ENCODE data around the gene GAGE13. TPM values are rescaled to one million over a fixed set of nuclear protein-coding genes. Genes with fewer than 3 reads are reported as not detected.
"Not testable (repeated sequence)": the region's sequence is repeated elsewhere in the genome, so short reads cannot be mapped to it uniquely, and the experiment has no call there.

GAGE13 gene, protein sequence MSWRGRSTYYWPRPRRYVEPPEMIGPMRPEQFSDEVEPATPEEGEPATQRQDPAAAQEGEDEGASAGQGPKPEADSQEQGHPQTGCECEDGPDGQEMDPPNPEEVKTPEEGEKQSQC
- total RNA-seq (not detected), polyA plus RNA-seq (not detected)

DNA sequence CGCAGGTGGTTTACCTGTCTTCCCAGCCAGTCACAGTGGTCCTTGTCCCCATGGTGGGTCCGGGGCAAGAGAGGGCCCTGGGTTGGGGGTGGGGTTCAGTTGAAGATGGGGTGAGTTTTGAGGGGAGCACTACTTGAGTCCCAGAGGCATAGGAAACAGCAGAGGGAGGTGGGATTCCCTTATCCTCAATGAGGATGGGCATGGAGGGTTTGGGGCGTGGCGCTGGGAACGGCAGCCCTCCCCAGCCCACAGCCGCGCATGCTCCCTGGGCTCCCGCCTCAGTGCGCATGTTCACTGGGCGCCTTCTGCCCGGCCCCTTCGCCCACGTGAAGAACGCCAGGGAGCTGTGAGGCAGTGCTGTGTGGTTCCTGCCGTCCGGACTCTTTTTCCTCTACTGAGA lies at the start of gene GAGE13:
Gene GAGE13 (plus strand): TSS at position 301 of the 400 bp plus-strand sequence. CDS start 1,156 bp downstream, outside the sequence.
- not testable (repeated sequence) for H3K4me3 ChIP-seq (ENCODE audit: low read depth in 1 of 3, low read length in 3 of 3)

DNA sequence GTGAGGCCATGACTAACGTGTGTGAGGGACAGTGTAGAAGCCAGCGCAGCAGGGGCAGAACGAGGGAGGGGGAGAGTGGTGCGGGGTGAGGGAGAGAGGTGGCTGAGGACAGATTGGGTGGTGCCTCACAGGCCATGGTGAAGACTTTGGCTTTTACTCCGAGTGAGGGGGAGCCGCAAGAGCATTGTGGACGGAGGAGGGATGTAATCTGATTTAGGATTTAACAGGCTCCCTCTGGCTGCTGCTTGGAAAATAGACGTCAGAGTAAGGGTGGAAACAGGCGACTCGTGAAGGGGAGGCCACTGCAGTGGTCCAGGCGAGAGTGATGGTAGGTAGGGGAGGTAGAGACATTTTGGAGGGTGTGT lies 48.8 kb upstream of the GAGE13 start:
- 72% methylated on average over 11 of the region's 11 CpGs for WGBS
- no peak overlapping the region for H3K27ac ChIP-seq (ENCODE audit: low read depth in 1 of 2, low read length in 2 of 2)

More for the DNA sequence above, at the start of gene GAGE13:
- WGBS, result no CpG with 5 or more reads among the region's 16 CpGs
- H3K27me3 ChIP-seq (ENCODE audit: control insufficient read depth in 4 of 4, insufficient read depth in 4 of 4, low read length in 3 of 4); H3K4me1 ChIP-seq (ENCODE audit: control insufficient read depth in 4 of 4, insufficient read depth in 4 of 4, low read length in 3 of 4); H3K9me3 ChIP-seq (ENCODE audit: control insufficient read depth in 4 of 4, low read length in 3 of 4); H3K36me3 ChIP-seq (ENCODE audit: control insufficient read depth in 4 of 4, insufficient read depth in 3 of 4, low read depth in 1 of 4, low read length in 3 of 4); H3K9ac ChIP-seq (ENCODE audit: low read depth in 1 of 2, low read length in 2 of 2); DNase-seq (ENCODE audit: low spot score); H3K27ac ChIP-seq (ENCODE audit: low read depth in 1 of 2, low read length in 2 of 2): not testable (repeated sequence)

DNA sequence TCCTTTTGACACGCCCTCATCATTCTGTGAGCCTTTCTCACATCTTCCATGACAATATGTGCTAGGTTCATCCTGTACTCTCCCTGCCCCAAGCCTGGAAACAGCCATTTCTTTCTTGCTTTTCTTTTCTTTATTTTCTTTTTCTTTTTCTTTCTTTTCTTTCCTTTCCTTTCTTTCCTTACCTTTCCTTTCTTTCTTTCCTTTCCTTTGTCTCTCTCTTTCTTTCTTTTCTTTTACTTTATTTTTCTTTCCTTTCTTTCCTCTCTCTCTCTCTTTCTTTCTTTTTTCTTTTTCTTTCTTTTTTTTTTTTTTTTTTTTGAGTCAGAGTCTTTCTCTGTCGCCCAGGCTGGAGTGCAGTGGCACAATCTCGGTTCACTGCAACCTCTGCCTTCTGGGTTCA lies 47.2 kb upstream of the GAGE13 start:
- H3K27me3 ChIP-seq (ENCODE audit: control insufficient read depth in 4 of 4, insufficient read depth in 4 of 4, low read length in 3 of 4), result no peaks in the 10 kb centered on the region
- WGBS, result 95% methylated on average over 3 of the region's 3 CpGs
- H3K4me1 ChIP-seq (ENCODE audit: control insufficient read depth in 4 of 4, insufficient read depth in 4 of 4, low read length in 3 of 4), result no peaks in the 10 kb centered on the region
- no peaks in the 10 kb centered on the region for H3K36me3 ChIP-seq (ENCODE audit: control insufficient read depth in 4 of 4, insufficient read depth in 3 of 4, low read depth in 1 of 4, low read length in 3 of 4)
- no peak overlapping the region for H3K4me3 ChIP-seq (ENCODE audit: low read depth in 1 of 3, low read length in 3 of 3)
- TF ChIP-seq, protein P1, sequence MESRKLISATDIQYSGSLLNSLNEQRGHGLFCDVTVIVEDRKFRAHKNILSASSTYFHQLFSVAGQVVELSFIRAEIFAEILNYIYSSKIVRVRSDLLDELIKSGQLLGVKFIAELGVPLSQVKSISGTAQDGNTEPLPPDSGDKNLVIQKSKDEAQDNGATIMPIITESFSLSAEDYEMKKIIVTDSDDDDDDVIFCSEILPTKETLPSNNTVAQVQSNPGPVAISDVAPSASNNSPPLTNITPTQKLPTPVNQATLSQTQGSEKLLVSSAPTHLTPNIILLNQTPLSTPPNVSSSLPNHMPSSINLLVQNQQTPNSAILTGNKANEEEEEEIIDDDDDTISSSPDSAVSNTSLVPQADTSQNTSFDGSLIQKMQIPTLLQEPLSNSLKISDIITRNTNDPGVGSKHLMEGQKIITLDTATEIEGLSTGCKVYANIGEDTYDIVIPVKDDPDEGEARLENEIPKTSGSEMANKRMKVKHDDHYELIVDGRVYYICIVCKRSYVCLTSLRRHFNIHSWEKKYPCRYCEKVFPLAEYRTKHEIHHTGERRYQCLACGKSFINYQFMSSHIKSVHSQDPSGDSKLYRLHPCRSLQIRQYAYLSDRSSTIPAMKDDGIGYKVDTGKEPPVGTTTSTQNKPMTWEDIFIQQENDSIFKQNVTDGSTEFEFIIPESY (IDR thresholded peaks at IDR 0.05), result no peak
- TF ChIP-seq, protein P2, sequence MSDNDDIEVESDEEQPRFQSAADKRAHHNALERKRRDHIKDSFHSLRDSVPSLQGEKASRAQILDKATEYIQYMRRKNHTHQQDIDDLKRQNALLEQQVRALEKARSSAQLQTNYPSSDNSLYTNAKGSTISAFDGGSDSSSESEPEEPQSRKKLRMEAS (IDR thresholded peaks at IDR 0.05), result no peak
- no peak for TF ChIP-seq RXRA (IDR thresholded peaks at IDR 0.05)
- TF ChIP-seq TAF1 (conservative IDR thresholded peaks at IDR 0.05), result no peak
- no peak for TF ChIP-seq EGR1 (IDR thresholded peaks at IDR 0.05; ENCODE audit: low read depth in 2 of 2)
- TF ChIP-seq, protein P3, sequence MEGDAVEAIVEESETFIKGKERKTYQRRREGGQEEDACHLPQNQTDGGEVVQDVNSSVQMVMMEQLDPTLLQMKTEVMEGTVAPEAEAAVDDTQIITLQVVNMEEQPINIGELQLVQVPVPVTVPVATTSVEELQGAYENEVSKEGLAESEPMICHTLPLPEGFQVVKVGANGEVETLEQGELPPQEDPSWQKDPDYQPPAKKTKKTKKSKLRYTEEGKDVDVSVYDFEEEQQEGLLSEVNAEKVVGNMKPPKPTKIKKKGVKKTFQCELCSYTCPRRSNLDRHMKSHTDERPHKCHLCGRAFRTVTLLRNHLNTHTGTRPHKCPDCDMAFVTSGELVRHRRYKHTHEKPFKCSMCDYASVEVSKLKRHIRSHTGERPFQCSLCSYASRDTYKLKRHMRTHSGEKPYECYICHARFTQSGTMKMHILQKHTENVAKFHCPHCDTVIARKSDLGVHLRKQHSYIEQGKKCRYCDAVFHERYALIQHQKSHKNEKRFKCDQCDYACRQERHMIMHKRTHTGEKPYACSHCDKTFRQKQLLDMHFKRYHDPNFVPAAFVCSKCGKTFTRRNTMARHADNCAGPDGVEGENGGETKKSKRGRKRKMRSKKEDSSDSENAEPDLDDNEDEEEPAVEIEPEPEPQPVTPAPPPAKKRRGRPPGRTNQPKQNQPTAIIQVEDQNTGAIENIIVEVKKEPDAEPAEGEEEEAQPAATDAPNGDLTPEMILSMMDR (IDR thresholded peaks at IDR 0.05; ENCODE audit: low read depth, low read length, missing input control), result no peak
- TF ChIP-seq GABPA (IDR thresholded peaks at IDR 0.05 in 1 of 2, conservative IDR thresholded peaks at IDR 0.05 in 1 of 2), result no peak
- TF ChIP-seq HNF4G (IDR thresholded peaks at IDR 0.05), result no peak
- TF ChIP-seq, protein P4, sequence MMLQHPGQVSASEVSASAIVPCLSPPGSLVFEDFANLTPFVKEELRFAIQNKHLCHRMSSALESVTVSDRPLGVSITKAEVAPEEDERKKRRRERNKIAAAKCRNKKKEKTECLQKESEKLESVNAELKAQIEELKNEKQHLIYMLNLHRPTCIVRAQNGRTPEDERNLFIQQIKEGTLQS (IDR thresholded peaks at IDR 0.05), result no peak
- no peak for TF ChIP-seq SP1 (IDR thresholded peaks at IDR 0.05)
- TF ChIP-seq YY1 (IDR thresholded peaks at IDR 0.05), result no peak
- no peak for TF ChIP-seq HNF4A (conservative IDR thresholded peaks at IDR 0.05)
- TF ChIP-seq, protein P5, sequence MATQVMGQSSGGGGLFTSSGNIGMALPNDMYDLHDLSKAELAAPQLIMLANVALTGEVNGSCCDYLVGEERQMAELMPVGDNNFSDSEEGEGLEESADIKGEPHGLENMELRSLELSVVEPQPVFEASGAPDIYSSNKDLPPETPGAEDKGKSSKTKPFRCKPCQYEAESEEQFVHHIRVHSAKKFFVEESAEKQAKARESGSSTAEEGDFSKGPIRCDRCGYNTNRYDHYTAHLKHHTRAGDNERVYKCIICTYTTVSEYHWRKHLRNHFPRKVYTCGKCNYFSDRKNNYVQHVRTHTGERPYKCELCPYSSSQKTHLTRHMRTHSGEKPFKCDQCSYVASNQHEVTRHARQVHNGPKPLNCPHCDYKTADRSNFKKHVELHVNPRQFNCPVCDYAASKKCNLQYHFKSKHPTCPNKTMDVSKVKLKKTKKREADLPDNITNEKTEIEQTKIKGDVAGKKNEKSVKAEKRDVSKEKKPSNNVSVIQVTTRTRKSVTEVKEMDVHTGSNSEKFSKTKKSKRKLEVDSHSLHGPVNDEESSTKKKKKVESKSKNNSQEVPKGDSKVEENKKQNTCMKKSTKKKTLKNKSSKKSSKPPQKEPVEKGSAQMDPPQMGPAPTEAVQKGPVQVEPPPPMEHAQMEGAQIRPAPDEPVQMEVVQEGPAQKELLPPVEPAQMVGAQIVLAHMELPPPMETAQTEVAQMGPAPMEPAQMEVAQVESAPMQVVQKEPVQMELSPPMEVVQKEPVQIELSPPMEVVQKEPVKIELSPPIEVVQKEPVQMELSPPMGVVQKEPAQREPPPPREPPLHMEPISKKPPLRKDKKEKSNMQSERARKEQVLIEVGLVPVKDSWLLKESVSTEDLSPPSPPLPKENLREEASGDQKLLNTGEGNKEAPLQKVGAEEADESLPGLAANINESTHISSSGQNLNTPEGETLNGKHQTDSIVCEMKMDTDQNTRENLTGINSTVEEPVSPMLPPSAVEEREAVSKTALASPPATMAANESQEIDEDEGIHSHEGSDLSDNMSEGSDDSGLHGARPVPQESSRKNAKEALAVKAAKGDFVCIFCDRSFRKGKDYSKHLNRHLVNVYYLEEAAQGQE (IDR thresholded peaks at IDR 0.05), result no peak
- no peak for TF ChIP-seq FOXA1 (IDR thresholded peaks at IDR 0.05)
- H3K9me3 ChIP-seq (ENCODE audit: control insufficient read depth in 4 of 4, low read length in 3 of 4), result no peaks in the 10 kb centered on the region
- DNase-seq (ENCODE audit: low spot score), result no peak
- H3K27ac ChIP-seq (ENCODE audit: low read depth in 1 of 2, low read length in 2 of 2), result no peak overlapping the region
- H3K9ac ChIP-seq (ENCODE audit: low read depth in 1 of 2, low read length in 2 of 2), result no peak overlapping the region

More for the DNA sequence above, 48.8 kb upstream of the GAGE13 start:
- no peaks in the 10 kb centered on the region for H3K27me3 ChIP-seq (ENCODE audit: control insufficient read depth in 4 of 4, insufficient read depth in 4 of 4, low read length in 3 of 4)
- TF ChIP-seq GABPA (IDR thresholded peaks at IDR 0.05 in 1 of 2, conservative IDR thresholded peaks at IDR 0.05 in 1 of 2) (no peak), RXRA (IDR thresholded peaks at IDR 0.05) (no peak), RAD21 (IDR thresholded peaks at IDR 0.05) (peak in 1 of 2 donors; percentile 35)
- H3K9ac ChIP-seq (ENCODE audit: low read depth in 1 of 2, low read length in 2 of 2), result no peak overlapping the region
- no peak overlapping the region for H3K4me3 ChIP-seq (ENCODE audit: low read depth in 1 of 3, low read length in 3 of 3)
- H3K36me3 ChIP-seq (ENCODE audit: control insufficient read depth in 4 of 4, insufficient read depth in 3 of 4, low read depth in 1 of 4, low read length in 3 of 4), result no peaks in the 10 kb centered on the region
- no peaks in the 10 kb centered on the region for H3K9me3 ChIP-seq (ENCODE audit: control insufficient read depth in 4 of 4, low read length in 3 of 4)
- H3K4me1 ChIP-seq (ENCODE audit: control insufficient read depth in 4 of 4, insufficient read depth in 4 of 4, low read length in 3 of 4), result no peaks in the 10 kb centered on the region
- DNase-seq (ENCODE audit: low spot score), result no peak
